HEK293 (cell line): ENCODE results near the gene RGL2.

Experiments
- FEZF1 ChIP-seq: fragments of 450-650 bp; formaldehyde crosslinking; IDR thresholded peaks from 2 replicates; pipeline ENCODE4 v1.5.1; 2016; ENCODE audit warnings: missing biosample characterization, missing genetic modification characterization
- GLIS2 ChIP-seq: fragments of 450-650 bp; formaldehyde crosslinking; IDR thresholded peaks from 2 replicates; pipeline ENCODE4 v1.5.1; 2016; ENCODE audit warnings: missing biosample characterization, missing genetic modification characterization
- HIC1 ChIP-seq: fragments of 450-650 bp; formaldehyde crosslinking; IDR thresholded peaks from 2 replicates; pipeline ENCODE4 v1.5.1; 2016; ENCODE audit warnings: missing biosample characterization, missing genetic modification characterization
- HOXD13 ChIP-seq: sonication (generic); formaldehyde crosslinking; IDR thresholded peaks from 2 replicates; pipeline ENCODE4 v1.8.0; 2022; ENCODE audit warnings: missing genetic modification reagents, borderline replicate concordance
- IKZF3 ChIP-seq: fragments of 450-650 bp; IDR thresholded peaks from 2 replicates; pipeline ENCODE4 v1.5.0; 2018; ENCODE audit warnings: missing biosample characterization, mild to moderate bottlenecking, missing genetic modification characterization, moderate library complexity
- KLF9 ChIP-seq: fragments of 450-650 bp; formaldehyde crosslinking; IDR thresholded peaks from 2 replicates; pipeline ENCODE4 v1.5.1; 2016; ENCODE audit warnings: missing biosample characterization, missing genetic modification characterization, low read depth
- PRDM6 ChIP-seq: fragments of 450-650 bp; formaldehyde crosslinking; IDR thresholded peaks from 2 replicates; pipeline ENCODE4 v1.5.1; 2017; ENCODE audit warnings: missing biosample characterization, missing genetic modification characterization
- TCF7L2 ChIP-seq: IDR thresholded peaks from 2 replicates; pipeline ENCODE4 v1.6.1; 2011; ENCODE audit warnings: low read depth, mild to moderate bottlenecking, inconsistent platforms, low read length, moderate library complexity, borderline replicate concordance
- ZBTB20 ChIP-seq: fragments of 450-650 bp; formaldehyde crosslinking; IDR thresholded peaks from 2 replicates; pipeline ENCODE4 v1.5.1; 2016; ENCODE audit warnings: missing biosample characterization, missing genetic modification characterization
- ZEB2 ChIP-seq: fragments of 450-650 bp; formaldehyde crosslinking; IDR thresholded peaks from 2 replicates; pipeline ENCODE4 v1.5.1; 2016; ENCODE audit warnings: missing biosample characterization, missing genetic modification characterization
- ZNF132 ChIP-seq: fragments of 450-650 bp; formaldehyde crosslinking; IDR thresholded peaks from 2 replicates; pipeline ENCODE4 v1.5.1; 2017; ENCODE audit warnings: missing biosample characterization, missing genetic modification characterization, borderline replicate concordance
- ZNF175 ChIP-seq: fragments of 450-650 bp; formaldehyde crosslinking; IDR thresholded peaks from 2 replicates; pipeline ENCODE4 v1.5.1; 2016; ENCODE audit warnings: missing biosample characterization, missing genetic modification characterization
- ZNF24 ChIP-seq: fragments of 450-650 bp; formaldehyde crosslinking; IDR thresholded peaks from 2 replicates; pipeline ENCODE4 v1.5.1; 2016; ENCODE audit warnings: missing biosample characterization, missing genetic modification characterization
- ZNF280C ChIP-seq: fragments of 450-650 bp; formaldehyde crosslinking; IDR thresholded peaks from 2 replicates; pipeline ENCODE4 v1.5.1; 2016; ENCODE audit warnings: missing biosample characterization, missing genetic modification characterization
- ZNF449 ChIP-seq: fragments of 450-650 bp; formaldehyde crosslinking; IDR thresholded peaks from 2 replicates; pipeline ENCODE4 v1.5.1; 2017; ENCODE audit warnings: missing biosample characterization, mild to moderate bottlenecking, missing genetic modification characterization, moderate library complexity
- ZNF48 ChIP-seq: fragments of 450-650 bp; formaldehyde crosslinking; IDR thresholded peaks from 2 replicates; pipeline ENCODE4 v1.5.1; 2016; ENCODE audit warnings: missing biosample characterization, missing genetic modification characterization
- ZNF510 ChIP-seq: fragments of 450-650 bp; formaldehyde crosslinking; IDR thresholded peaks from 2 replicates; pipeline ENCODE4 v1.5.1; 2018; ENCODE audit warnings: mild to moderate bottlenecking, missing genetic modification characterization, missing biosample characterization; ENCODE audit not compliant: insufficient replicate concordance
- ZNF518A ChIP-seq: fragments of 450-650 bp; formaldehyde crosslinking; conservative IDR thresholded peaks from 2 replicates; pipeline ENCODE4 v1.5.1; 2016; ENCODE audit warnings: low read depth, missing biosample characterization, missing genetic modification characterization
- ZNF521 ChIP-seq: fragments of 450-650 bp; formaldehyde crosslinking; IDR thresholded peaks from 2 replicates; pipeline ENCODE4 v1.5.1; 2017; ENCODE audit warnings: missing biosample characterization, mild to moderate bottlenecking, missing genetic modification characterization
- ZNF571 ChIP-seq: fragments of 450-650 bp; formaldehyde crosslinking; IDR thresholded peaks from 2 replicates; pipeline ENCODE4 v1.5.0; 2017; ENCODE audit warnings: missing biosample characterization, missing genetic modification characterization
- ZNF596 ChIP-seq: fragments of 450-650 bp; IDR thresholded peaks from 2 replicates; pipeline ENCODE4 v1.5.0; 2018; ENCODE audit warnings: missing biosample characterization, mild to moderate bottlenecking, missing genetic modification characterization, moderate library complexity
- ZNF626 ChIP-seq: fragments of 450-650 bp; sonication (Bioruptor Pico); formaldehyde crosslinking; IDR thresholded peaks from 2 replicates; pipeline ENCODE4 v1.5.1; 2018; ENCODE audit warnings: missing biosample characterization, missing genetic modification characterization, inconsistent platforms
- ZNF670 ChIP-seq: fragments of 450-650 bp; formaldehyde crosslinking; IDR thresholded peaks from 2 replicates; pipeline ENCODE4 v1.5.1; 2016; ENCODE audit warnings: missing biosample characterization, missing genetic modification characterization, low read depth
- ZNF747 ChIP-seq: fragments of 450-650 bp; formaldehyde crosslinking; IDR thresholded peaks from 2 replicates; pipeline ENCODE4 v1.5.1; 2016; ENCODE audit warnings: missing biosample characterization, missing genetic modification characterization
- ZNF837 ChIP-seq: fragments of 450-650 bp; formaldehyde crosslinking; IDR thresholded peaks from 2 replicates; pipeline ENCODE4 v1.5.1; 2016; ENCODE audit warnings: missing biosample characterization, missing genetic modification characterization
- ZSCAN23 ChIP-seq: fragments of 450-650 bp; formaldehyde crosslinking; IDR thresholded peaks from 2 replicates; pipeline ENCODE4 v1.5.1; 2016; ENCODE audit warnings: missing biosample characterization, missing genetic modification characterization

Gene RGL2

GRCh38 chr6:33299237-33299944, 649 bp upstream of the RGL2 start (continued):
- peak; percentile 65 for TF ChIP-seq ZNF518A
- no peak for TF ChIP-seq ZNF132 (tag by site-specific recombination)
- TF ChIP-seq ZNF747 (tag by site-specific recombination): no peak
- TF ChIP-seq ZNF280C (tag by site-specific recombination): no peak
- TF ChIP-seq GLIS2 (tag by site-specific recombination): no peak
- peak; percentile 93 for TF ChIP-seq ZEB2 (tag by site-specific recombination)
- no peak for TF ChIP-seq PRDM6 (tag by site-specific recombination)
- TF ChIP-seq ZNF571 (tag by site-specific recombination): no peak
- TF ChIP-seq FEZF1 (tag by site-specific recombination): no peak
- peak; percentile 96 for TF ChIP-seq KLF9 (tag by site-specific recombination)
- TF ChIP-seq HOXD13 (CRISPR knock-in tag): no peak
- no peak for TF ChIP-seq ZNF24 (tag by site-specific recombination)
- no peak for TF ChIP-seq ZNF670 (tag by site-specific recombination)
- TF ChIP-seq ZNF48: no peak
- peak; percentile 20; the same call in 1 of the 2 replicates for TF ChIP-seq ZNF449 (tag by site-specific recombination)
- no peak for TF ChIP-seq ZNF175 (tag by site-specific recombination)
- no peak for TF ChIP-seq ZNF626 (tag by site-specific recombination)
- peak; percentile 26; the same call in 1 of the 2 replicates for TF ChIP-seq ZSCAN23 (tag by site-specific recombination)
- peak; percentile 82 for TF ChIP-seq IKZF3 (tag by site-specific recombination)
- TF ChIP-seq ZNF510: no peak
- peak; percentile 37; the same call in 1 of the 2 replicates for TF ChIP-seq ZNF596 (tag by site-specific recombination)
- TF ChIP-seq TCF7L2: no peak
- TF ChIP-seq ZBTB20 (tag by site-specific recombination): peak; percentile 67
- no peak for TF ChIP-seq ZNF837
- TF ChIP-seq ZNF521: no peak
- TF ChIP-seq HIC1 (tag by site-specific recombination): no peak
